ENCODE results near the gene TEAD1.

Gene TEAD1

DNA sequence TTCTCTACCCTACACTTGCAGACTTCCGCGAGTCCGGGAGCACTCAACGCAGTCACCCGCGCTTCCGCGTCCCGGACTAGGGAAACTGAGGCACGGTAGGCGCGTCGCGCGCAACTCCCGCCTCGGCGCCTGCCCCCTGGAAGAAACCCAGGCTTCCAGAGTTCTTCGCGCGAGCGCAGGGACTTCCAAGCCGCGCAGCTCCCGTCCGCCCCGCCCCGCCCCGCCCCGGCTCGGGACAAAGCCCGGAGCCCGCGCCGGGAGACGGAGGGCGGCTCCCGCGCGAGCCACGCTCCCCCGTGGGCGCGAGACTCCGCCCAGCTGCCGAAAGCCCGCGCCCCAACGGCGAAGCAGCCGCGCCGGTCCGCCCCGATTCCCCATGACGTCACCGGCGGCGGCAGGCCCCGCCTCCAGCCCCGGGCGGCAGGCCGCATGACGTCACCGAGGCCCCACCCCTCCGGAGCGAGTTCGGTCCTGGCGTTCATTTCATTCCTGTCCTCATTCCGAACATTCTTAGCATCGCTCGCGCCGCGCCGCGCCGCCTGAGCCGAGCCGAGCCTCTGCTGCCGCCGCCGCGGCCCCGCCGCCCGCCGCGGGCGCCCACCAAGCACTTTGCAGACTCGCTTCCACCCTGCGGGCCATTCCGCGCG is at the start of gene TEAD1:
TSS of gene TEAD1 (plus strand) at position 498 of the 647 bp plus-strand sequence.
- peak within 1 kb of the TSS; percentile 75 for H3K27ac ChIP-seq
- TF ChIP-seq, protein P1, sequence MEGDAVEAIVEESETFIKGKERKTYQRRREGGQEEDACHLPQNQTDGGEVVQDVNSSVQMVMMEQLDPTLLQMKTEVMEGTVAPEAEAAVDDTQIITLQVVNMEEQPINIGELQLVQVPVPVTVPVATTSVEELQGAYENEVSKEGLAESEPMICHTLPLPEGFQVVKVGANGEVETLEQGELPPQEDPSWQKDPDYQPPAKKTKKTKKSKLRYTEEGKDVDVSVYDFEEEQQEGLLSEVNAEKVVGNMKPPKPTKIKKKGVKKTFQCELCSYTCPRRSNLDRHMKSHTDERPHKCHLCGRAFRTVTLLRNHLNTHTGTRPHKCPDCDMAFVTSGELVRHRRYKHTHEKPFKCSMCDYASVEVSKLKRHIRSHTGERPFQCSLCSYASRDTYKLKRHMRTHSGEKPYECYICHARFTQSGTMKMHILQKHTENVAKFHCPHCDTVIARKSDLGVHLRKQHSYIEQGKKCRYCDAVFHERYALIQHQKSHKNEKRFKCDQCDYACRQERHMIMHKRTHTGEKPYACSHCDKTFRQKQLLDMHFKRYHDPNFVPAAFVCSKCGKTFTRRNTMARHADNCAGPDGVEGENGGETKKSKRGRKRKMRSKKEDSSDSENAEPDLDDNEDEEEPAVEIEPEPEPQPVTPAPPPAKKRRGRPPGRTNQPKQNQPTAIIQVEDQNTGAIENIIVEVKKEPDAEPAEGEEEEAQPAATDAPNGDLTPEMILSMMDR (conservative IDR thresholded peaks at IDR 0.05): no peak
- no peak for TF ChIP-seq ZFX (IDR thresholded peaks at IDR 0.05)

DNA sequence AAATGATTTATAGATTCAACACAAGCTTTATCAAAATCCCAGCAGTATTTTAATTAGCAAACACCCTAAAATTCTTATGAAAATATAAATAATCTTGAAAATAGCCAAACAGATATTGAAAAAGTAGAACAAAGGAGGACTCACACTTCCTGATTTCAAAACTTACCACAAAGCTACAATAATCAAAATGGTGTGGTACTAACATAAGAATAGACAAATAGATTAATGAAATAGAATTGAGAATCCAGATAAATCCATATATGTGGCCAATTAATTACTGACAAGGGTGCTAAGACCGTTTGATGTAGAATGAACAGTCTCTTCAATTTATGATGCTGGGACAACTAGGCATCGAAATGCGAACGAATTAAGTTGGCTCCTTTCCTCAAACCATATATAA is 49.6 kb upstream of the TEAD1 start:
- TF ChIP-seq, protein P1 (conservative IDR thresholded peaks at IDR 0.05): no peak
- no peak for TF ChIP-seq ZFX (IDR thresholded peaks at IDR 0.05)
- H3K27ac ChIP-seq: no peak overlapping the region

DNA sequence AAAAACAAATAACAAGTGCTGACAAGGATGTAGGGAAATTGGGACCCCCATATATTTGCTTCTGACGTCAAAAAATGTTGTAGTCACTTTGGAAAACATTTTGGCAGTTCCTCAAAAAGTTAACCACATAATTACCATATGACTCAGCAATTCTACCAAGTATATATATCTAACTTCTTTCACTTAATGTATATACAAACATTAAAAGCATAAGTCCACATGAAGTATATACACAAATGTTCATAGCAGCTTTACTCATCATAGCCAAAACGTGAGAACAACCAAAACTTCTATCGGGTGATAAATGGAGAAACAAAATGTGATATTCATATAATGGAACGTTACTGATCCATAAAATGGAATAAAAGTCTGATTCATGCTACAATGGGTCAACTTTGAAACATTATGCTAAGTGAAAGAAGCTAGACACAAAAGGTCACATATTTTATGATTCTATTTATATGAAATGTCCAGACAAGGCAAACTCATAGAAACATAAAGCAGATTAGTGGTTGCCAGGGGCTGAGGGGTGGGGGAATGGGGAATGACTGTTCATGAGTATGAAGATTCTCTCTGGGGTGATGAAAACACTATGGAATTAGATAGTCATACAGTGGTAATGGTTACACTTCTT is 48.7 kb upstream of the TEAD1 start:
- no peak for TF ChIP-seq ZFX (IDR thresholded peaks at IDR 0.05)
- TF ChIP-seq, protein P1 (conservative IDR thresholded peaks at IDR 0.05): no peak
- H3K27ac ChIP-seq: no peak overlapping the region

DNA sequence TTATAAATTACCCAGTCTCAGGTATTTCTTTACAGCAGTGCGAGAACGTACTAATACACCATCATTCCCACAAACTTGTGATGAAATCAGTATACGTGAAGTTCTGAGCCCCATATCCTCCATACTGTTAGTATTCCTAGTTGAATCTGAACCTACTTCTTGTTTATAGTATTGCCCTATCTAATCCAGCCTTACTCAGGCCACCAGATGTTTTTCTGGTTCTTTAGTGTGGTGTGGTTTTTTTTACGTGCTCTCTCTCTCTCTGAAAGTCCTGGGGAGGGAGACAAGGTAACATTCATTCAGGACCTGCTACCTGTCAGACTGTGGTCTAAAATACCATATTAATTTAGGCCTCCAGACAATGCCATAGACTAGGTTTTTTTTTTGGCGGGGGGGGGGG is 47.6 kb upstream of the TEAD1 start:
- TF ChIP-seq, protein P1 (conservative IDR thresholded peaks at IDR 0.05): no peak
- TF ChIP-seq ZFX (IDR thresholded peaks at IDR 0.05): no peak

DNA sequence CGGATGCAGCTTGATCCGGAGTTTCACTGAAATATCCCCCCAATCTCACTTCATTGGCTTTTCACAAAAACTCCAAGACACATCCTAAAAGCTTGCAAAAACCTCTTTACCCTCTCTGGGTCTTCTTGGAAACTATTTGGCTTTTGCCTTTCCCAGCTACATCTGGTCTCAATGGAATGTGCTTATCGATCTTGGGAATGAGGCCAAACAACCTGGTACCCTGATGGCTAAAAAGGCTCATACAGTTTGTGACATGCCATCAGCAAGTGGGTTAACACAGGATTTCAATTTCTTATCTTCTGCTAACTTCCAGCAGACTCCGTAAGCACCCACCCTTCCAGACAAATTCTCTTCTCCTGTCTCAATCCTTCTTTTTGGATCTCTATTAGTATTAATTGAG is 45.9 kb upstream of the TEAD1 start:
- no peak overlapping the region for H3K27ac ChIP-seq
- TF ChIP-seq ZFX (IDR thresholded peaks at IDR 0.05): no peak
- TF ChIP-seq, protein P1 (conservative IDR thresholded peaks at IDR 0.05): no peak

More for the DNA sequence above, 47.6 kb upstream of the TEAD1 start:
- no peak overlapping the region for H3K27ac ChIP-seq

DNA sequence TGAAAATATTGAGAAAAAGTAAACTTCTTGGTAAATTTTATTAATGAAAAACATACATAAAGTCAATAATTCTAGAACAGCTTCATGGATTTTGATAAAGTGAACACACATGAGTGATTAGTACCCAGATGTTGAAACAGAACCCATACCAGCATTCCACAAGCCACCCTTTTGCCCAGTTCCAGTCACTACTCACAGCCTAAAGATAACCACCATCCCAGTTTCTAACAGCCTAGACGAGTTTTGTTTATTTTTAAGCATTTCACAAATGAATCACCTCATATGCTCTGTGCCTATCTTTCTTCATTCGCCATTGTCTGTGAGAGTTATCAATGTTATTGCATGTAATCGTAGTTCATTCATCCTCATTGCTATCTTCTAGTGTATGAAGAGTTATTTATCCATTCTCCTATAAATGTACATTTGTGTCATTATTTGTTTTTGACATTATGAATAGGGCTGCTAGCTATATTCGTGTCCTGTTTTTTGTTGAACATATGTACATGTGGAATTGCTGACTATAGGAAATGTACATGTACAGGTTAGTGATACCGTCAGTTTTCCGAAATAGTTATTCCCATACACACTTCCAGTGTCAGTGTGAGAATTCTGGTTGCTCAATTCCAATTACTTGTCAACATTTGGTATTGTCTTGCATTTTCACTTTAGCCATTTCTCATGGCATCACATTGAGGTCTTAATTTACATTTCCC is 44.5 kb upstream of the TEAD1 start:
- no peak overlapping the region for H3K27ac ChIP-seq
- TF ChIP-seq ZFX (IDR thresholded peaks at IDR 0.05): no peak
- TF ChIP-seq, protein P1 (conservative IDR thresholded peaks at IDR 0.05): no peak

DNA sequence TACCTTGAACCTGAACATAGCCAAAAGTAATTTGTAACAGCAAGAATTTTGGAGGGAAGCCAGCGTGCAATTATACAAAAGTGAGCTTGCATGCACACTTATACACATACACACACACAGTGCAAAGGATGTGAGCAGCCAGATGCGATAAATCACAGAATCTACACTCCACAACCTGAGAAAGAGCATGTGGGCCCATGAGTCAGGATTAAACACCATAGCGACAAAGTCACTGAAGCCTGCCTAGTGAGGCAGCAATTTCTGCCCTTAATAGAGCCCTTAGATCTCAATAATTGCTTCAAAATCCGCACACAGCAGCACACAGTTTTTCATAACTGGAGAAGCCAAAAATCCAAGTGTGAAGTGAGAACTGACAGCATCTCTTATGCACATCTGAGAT is 42.6 kb upstream of the TEAD1 start:
- H3K27ac ChIP-seq: no peak overlapping the region
- TF ChIP-seq ZFX (IDR thresholded peaks at IDR 0.05): no peak
- TF ChIP-seq, protein P1 (conservative IDR thresholded peaks at IDR 0.05): no peak
